ENCODE data around the gene TLE1. TPM values are rescaled to one million over a fixed set of nuclear protein-coding genes. Genes with fewer than 3 reads are reported as not detected.

The TLE1 gene
- total and polyA plus RNA-seq, 10 of the 15 experiments (the other 5 are each of a cell fraction or from before 2014, with no cell fraction given): 0.04 to 0.23 (median 0.10) TPM; not detected in 6

DNA sequence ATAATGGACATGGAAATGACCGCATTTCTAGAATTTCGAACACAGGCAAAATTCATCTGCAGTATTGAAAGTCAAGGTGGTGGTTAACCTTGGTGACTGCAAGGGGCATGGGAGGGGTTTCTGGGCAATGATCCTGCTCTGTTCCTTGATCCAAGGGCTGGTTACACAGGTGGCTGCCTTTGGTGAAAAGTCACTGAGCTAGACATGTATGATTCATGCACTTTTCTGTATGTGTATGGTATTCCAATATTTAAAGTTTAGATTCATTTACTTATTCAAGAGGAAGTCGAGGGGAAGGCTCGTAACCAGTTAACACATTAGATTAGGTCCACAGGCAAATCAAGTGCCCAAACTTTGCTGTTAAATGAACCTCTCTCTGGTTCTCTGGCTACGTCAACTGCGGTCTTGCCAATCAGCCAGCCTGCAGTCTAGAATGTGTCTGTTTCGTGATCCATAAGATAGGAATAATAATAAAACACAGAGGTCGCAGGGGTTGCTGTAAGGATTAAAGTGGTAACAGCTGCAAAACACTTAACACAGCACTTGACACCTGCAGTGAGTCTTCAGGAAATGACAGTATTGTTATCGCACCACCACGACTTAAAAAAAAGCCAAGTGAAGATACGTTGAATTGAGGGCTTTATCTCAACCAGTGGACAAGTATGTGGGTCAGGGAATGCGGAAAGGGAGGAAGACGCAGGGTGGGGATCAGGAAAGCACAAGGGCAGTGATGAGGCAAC lies 92.5 kb downstream of the TLE1 start:
- RAD21 ChIA-PET (ENCODE audit: unreplicated experiment): no interaction called here
- WGBS (ENCODE audit: insufficient coverage, insufficient replicate concordance, low lambda C conversion rate, missing lambda C conversion rate): 64% methylated on average over 13 of the region's 13 CpGs
- no peak for TF ChIP-seq CREB1 (IDR thresholded peaks at IDR 0.05; ENCODE audit: low read depth)
- TF ChIP-seq, protein P1, sequence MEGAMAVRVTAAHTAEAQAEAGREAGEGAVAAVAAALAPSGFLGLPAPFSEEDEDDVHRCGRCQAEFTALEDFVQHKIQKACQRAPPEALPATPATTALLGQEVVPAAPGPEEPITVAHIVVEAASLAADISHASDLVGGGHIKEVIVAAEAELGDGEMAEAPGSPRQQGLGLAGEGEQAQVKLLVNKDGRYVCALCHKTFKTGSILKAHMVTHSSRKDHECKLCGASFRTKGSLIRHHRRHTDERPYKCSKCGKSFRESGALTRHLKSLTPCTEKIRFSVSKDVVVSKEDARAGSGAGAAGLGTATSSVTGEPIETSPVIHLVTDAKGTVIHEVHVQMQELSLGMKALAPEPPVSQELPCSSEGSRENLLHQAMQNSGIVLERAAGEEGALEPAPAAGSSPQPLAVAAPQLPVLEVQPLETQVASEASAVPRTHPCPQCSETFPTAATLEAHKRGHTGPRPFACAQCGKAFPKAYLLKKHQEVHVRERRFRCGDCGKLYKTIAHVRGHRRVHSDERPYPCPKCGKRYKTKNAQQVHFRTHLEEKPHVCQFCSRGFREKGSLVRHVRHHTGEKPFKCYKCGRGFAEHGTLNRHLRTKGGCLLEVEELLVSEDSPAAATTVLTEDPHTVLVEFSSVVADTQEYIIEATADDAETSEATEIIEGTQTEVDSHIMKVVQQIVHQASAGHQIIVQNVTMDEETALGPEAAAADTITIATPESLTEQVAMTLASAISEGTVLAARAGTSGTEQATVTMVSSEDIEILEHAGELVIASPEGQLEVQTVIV (IDR thresholded peaks at IDR 0.05; ENCODE audit: borderline replicate concordance, partially characterized antibody): no peak
- TF ChIP-seq, protein P2, sequence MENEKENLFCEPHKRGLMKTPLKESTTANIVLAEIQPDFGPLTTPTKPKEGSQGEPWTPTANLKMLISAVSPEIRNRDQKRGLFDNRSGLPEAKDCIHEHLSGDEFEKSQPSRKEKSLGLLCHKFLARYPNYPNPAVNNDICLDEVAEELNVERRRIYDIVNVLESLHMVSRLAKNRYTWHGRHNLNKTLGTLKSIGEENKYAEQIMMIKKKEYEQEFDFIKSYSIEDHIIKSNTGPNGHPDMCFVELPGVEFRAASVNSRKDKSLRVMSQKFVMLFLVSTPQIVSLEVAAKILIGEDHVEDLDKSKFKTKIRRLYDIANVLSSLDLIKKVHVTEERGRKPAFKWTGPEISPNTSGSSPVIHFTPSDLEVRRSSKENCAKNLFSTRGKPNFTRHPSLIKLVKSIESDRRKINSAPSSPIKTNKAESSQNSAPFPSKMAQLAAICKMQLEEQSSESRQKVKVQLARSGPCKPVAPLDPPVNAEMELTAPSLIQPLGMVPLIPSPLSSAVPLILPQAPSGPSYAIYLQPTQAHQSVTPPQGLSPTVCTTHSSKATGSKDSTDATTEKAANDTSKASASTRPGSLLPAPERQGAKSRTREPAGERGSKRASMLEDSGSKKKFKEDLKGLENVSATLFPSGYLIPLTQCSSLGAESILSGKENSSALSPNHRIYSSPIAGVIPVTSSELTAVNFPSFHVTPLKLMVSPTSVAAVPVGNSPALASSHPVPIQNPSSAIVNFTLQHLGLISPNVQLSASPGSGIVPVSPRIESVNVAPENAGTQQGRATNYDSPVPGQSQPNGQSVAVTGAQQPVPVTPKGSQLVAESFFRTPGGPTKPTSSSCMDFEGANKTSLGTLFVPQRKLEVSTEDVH (IDR thresholded peaks at IDR 0.05; ENCODE audit: low read depth, partially characterized antibody): no peak
- TF ChIP-seq RELA (IDR thresholded peaks at IDR 0.05; ENCODE audit: borderline replicate concordance, partially characterized antibody): no peak
- TF ChIP-seq ZNF622 (IDR thresholded peaks at IDR 0.05): no peak
- no peak for TF ChIP-seq DPF2 (IDR thresholded peaks at IDR 0.05)
- TF ChIP-seq YBX1 (IDR thresholded peaks at IDR 0.05): no peak
- no peak for TF ChIP-seq BACH1 (IDR thresholded peaks at IDR 0.05; ENCODE audit: borderline replicate concordance)
- TF ChIP-seq RCOR1 (conservative IDR thresholded peaks at IDR 0.05; ENCODE audit: low read depth, low read length): no peak
- TF ChIP-seq GATAD2B (conservative IDR thresholded peaks at IDR 0.05; ENCODE audit: low read depth): no peak
- TF ChIP-seq SPI1 (IDR thresholded peaks at IDR 0.05; ENCODE audit: borderline replicate concordance, insufficient read depth, low read depth, low read length): no peak
- no peak for TF ChIP-seq ZNF384 (IDR thresholded peaks at IDR 0.05; ENCODE audit: borderline replicate concordance, low read depth, low read length)
- no peak for TF ChIP-seq KDM1A (IDR thresholded peaks at IDR 0.05; ENCODE audit: borderline replicate concordance)
- no peak for FAIRE-seq
- Histone ChIP-seq H3K79me2 (ENCODE audit: control insufficient read depth, insufficient read depth, low read length) (no peaks in the 10 kb centered on the region), H3K4me3 (no peak overlapping the region), H3K27ac (ENCODE audit: control insufficient read depth, insufficient read depth) (no peak overlapping the region), H3K9ac (ENCODE audit: control insufficient read depth, insufficient read depth, low read length) (no peak overlapping the region), H2AFZ (ENCODE audit: control insufficient read depth, low read depth, low read length) (no peak overlapping the region), H3K27me3 (replicated peaks in 1 of 2; ENCODE audit: control insufficient read depth in 2 of 2, insufficient read depth in 2 of 2, low read length in 1 of 2) (no peaks in the 10 kb centered on the region), H3K4me2 (ENCODE audit: control insufficient read depth, insufficient read depth) (no peak overlapping the region), H3K9me3 (replicated peaks; ENCODE audit: control insufficient read depth, insufficient read depth, low read length) (no peaks in the 10 kb centered on the region), H4K20me1 (ENCODE audit: control insufficient read depth, insufficient read depth) (no peaks in the 10 kb centered on the region), H3K4me1 (ENCODE audit: control insufficient read depth, insufficient read depth, low read length) (no peaks in the 10 kb centered on the region), H3K36me3 (ENCODE audit: control insufficient read depth in 2 of 2, insufficient read depth in 2 of 2, low read length in 1 of 2) (no peaks in the 10 kb centered on the region)
- DNase-seq (ENCODE audit: low read depth, low spot score): no peak
- ATAC-seq: no peak
- in situ Hi-C loops (cut with MboI): no loop called here
- POLR2A ChIA-PET: no interaction called here
- no TSS peak for BruUV-seq (replicated peaks)
- CTCF ChIA-PET: no interaction called here
- intact Hi-C loops (cut with micrococcal nuclease; ENCODE audit: unreplicated experiment): no loop called here
- SMC1A ChIA-PET (ENCODE audit: uncharacterized antibody, unreplicated experiment): no interaction called here

Data from GM12878 (cell line).